Left forelimb (tissue), 1 donor: ENCODE data around the gene APBA1.

ENCODE experiments used
- DNase-seq: peaks from one replicate; pipeline ENCODE4 v3.0.0-alpha.2; 2018; ENCODE audit warnings: low spot score

The APBA1 gene

DNA sequence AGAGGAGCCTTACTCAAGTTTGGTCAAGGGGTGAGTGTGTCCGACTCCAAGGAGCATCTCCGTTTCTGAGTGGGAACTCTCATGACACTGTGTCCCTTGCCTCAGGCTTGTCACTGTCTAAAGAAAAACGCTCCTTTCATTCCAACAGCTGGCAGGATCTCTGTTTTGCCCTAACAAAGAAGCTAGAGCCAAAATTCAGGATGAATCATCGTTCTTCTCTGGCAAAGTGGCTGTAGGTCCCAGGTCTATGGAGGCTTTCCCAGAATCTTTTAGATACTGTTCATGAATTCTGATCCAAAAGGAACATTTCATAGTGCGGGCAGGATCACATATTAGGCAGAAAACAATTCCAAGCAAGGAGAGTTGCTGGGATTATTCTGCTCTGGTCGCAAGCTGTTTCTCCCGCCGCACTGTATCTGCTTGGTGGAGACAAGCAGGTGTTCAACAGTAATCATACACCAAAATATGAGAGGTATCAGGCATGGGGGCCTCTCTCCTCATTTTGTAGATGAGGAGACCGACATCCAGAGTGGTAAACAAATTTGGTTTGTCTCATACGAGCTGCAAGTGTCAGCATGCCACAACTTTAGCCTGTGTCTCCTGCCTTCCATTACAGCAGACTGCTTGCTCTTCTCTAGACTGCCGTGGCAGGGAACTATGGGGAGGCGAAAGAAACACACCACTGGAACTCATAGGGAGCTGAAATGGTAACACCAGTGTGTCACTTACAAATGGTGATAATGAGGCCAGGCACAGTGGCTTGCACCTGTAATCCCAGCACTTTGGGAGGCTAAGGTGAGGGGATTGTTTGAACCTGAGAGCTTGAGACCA, 274.6 kb downstream of the APBA1 start:
- DNase-seq, result no peak

DNA sequence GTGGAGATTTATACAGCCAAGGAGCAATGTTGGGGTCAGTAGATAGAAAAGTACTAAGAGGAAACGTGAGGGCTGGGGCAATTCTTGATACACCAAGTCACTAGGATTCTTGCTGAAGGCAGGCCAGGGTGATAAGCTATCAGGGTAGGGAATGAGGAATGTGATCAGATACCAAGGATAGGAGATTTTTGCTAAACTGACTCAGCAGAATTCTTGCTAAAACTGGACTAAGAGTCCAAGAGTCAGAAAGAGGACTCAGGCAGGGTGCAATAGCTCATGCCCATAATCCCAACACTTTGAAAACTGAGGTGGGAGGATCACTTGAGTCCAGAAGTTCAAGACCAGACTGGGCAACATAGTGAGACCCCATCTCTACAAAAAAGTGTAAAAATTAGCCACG, 275.4 kb downstream of the APBA1 start:
- no peak for DNase-seq

DNA sequence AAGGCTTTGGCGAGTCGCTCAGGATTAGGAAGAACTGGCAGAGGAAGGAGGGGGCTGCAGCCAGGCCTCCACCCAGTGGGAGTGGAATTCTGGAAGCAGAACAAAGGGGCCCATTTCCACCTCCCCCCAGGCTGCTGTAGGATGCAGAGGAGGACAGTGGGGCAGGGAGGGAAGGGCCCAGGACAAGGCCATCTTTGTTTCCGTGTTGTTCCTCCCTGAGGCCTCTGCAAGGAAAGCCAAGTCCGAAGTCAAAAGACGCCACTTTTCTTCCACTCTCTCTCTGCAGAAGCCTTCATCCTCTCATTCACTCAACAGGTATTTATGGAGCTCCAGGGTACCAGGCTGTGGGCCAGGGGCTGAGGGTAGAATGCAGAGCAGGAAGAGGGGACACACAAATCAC, 276.5 kb downstream of the APBA1 start:
- no peak for DNase-seq

- DNase-seq, result no peak
Observed at GRCh38 chr9:69393425-69393824, 278.7 kb downstream of the APBA1 start.

- no peak for DNase-seq
Observed at GRCh38 chr9:69392826-69393225, 279.3 kb downstream of the APBA1 start.

DNA sequence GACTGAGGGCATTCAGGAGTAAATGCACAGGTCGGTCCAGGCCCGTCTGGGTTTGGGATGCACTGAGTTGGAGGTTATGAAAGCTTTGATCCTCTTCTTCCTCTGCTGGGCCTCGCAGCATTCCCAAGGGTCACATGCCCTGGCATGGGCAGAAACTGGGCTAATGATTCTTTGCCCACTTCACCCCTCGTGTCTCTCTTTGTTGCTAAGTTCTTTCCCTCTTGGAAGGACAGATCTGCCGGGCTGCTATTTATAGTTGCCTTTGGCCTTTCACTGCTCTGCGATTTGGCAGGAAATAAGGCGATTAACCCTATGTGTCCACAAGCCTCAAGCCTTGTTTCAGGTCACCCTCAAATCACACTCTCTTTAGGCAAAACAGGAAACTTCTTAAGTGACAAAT, 280.2 kb downstream of the APBA1 start:
- no peak for DNase-seq

GRCh38 chr9:69391487-69391886, 280.7 kb downstream of the APBA1 start:
- no peak for DNase-seq

GRCh38 chr9:69389437-69389995, 282.7 kb downstream of the APBA1 start:
- DNase-seq, result no peak

DNA sequence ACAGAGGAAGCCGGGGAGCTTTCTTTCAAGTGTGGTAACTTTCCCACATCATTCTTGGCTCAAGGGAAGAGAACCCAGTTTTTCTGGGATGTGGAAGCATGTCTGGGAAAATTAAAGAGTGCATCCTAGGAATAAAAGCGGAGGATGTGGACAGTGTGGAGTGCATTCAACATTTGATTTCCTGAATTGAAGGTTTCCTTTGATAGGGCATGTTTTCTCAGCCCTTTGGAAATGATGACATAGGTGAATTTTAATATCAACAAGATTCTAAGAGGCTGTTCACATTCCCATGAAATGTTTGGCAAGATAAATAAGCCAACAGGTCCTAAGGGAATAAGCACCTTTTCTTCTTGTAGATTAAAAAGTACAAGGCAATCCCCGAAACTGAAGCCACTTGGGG, 283.6 kb downstream of the APBA1 start:
- no peak for DNase-seq

DNA sequence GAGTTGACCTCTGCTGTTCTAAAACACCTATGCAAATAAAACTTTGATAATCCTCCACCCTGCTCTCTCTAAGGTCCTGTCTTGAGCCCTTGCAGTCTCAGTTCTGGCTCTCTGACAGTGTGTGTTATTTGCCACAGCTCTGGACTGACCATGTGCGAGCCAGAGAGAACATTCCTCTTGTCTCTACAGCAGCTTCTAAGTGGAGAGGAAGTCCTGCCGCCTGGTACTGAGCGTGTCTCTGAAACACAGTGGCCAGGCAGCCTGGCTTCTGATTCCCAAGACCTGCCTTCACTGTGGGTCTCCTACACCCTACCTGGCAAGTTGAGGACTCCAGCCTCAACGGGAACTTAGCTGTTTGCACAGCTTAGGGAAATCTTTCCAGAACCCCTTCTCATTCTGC, 285.5 kb downstream of the APBA1 start:
- no peak for DNase-seq

- no peak for DNase-seq
Observed at GRCh38 chr9:69385581-69386033, 286.6 kb downstream of the APBA1 start.

DNA sequence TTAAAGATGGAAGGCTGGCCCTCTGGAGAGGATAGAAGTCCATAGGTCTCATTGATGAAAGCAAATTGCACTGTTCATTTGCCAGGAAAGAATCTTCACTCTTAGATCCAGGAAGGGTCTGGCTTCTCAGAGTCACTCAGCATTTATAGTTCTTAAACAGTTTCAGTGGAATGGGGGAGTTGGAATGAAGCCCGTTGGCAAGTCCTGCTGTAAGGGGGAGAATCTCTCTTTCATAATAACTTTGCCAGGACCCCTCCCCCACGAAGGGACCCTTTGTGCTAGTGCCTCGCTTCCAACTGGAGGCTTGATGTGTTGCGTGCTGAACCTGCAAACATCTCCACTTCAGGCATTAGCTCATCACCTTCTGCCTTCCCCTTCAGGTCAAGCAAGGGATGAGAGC, 290.0 kb downstream of the APBA1 start:
- DNase-seq, result no peak

DNA sequence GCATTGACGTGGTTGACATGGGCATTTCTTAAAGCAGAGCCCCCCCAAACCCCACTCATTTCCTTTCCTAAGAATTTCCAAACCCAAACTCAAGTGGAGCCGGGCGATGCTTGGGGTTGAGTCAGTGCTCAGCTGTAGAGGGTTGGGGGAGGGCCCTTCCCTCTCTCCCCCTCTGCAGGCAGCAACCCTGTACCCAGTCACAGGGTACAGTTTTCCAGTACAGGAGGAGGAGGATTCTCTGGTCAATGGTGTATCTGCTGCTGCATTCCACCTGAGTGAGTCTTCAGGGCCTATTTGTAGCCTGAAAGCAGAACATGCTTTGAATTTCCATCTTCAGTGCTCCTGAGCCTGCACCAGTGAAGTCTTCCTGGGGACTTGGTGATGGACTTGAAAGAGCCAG, 291.4 kb downstream of the APBA1 start:
- no peak for DNase-seq

GRCh38 chr9:69380301-69380700, 291.9 kb downstream of the APBA1 start:
- no peak for DNase-seq

GRCh38 chr9:69379270-69379982, 292.7 kb downstream of the APBA1 start:
- DNase-seq, result no peak

- no peak for DNase-seq
Observed at GRCh38 chr9:69377981-69378380, 294.2 kb downstream of the APBA1 start.
